Fibroblast of lung (primary cell): ENCODE data around the gene GP1BB. TPM values are rescaled to one million over a fixed set of nuclear protein-coding genes. Genes with fewer than 3 reads are reported as not detected.

Experiments used
- DNase-seq, 2 donors: peaks; one replicate each; pipeline versions ENCODE4 v3.0.0 to v3.0.0-alpha.2; 2010; ENCODE audit warnings: low read depth in 2 of 2
- H2AFZ ChIP-seq: 2 replicates; pipeline ENCODE4 v1.5.1; 2012; ENCODE audit warnings: low read length, control low read depth, inconsistent platforms
- H3K27ac ChIP-seq: 2 replicates; pipeline ENCODE4 v1.5.1; 2011; ENCODE audit warnings: low read length, control low read depth; ENCODE audit not compliant: insufficient read depth
- H3K27me3 ChIP-seq: 2 replicates; pipeline ENCODE4 v1.5.1; 2011; ENCODE audit warnings: mild to moderate bottlenecking, low read length; ENCODE audit not compliant: control insufficient read depth, insufficient read depth
- H3K36me3 ChIP-seq: 2 replicates; pipeline ENCODE4 v1.5.1; 2011; ENCODE audit warnings: low read length; ENCODE audit not compliant: control insufficient read depth, insufficient read depth
- H3K4me1 ChIP-seq: 2 replicates; pipeline ENCODE4 v1.5.1; 2011; ENCODE audit warnings: low read length; ENCODE audit not compliant: control insufficient read depth, insufficient read depth; ENCODE audit errors: extremely low read depth
- H3K4me2 ChIP-seq: 2 replicates; pipeline ENCODE4 v1.5.1; 2011; ENCODE audit warnings: low read length, control low read depth; ENCODE audit not compliant: insufficient read depth; ENCODE audit errors: extremely low read depth
- H3K4me3 ChIP-seq, 4 experiments: fragments of 200-600 bp in 1 of 4; sonication (generic) in 1 of 4; replicated peaks in 1 of 4; 2 replicates each; pipeline ENCODE4 v1.5.1; 2011 to 2016; ENCODE audit warnings: low read length in 4 of 4, low read depth in 3 of 4, mild to moderate bottlenecking in 3 of 4, control low read depth in 2 of 4, inconsistent platforms in 1 of 4, mixed read lengths in 1 of 4; ENCODE audit not compliant: insufficient read depth in 1 of 4; ENCODE audit errors: control extremely low read depth in 1 of 4
- H3K79me2 ChIP-seq: 2 replicates; pipeline ENCODE4 v1.5.1; 2012; ENCODE audit warnings: mild to moderate bottlenecking, low read length, inconsistent platforms; ENCODE audit not compliant: control insufficient read depth, insufficient read depth
- H3K9ac ChIP-seq: 2 replicates; pipeline ENCODE4 v1.5.1; 2011; ENCODE audit warnings: mild to moderate bottlenecking, low read length, control low read depth; ENCODE audit not compliant: insufficient read depth
- H3K9me3 ChIP-seq: 2 replicates; pipeline ENCODE4 v1.5.1; 2012; ENCODE audit warnings: low read depth, low read length; ENCODE audit not compliant: control insufficient read depth, insufficient read depth
- H4K20me1 ChIP-seq: 2 replicates; pipeline ENCODE4 v1.5.1; 2011; ENCODE audit warnings: low read length; ENCODE audit not compliant: control insufficient read depth, insufficient read depth; ENCODE audit errors: extremely low read depth
- EZH2 ChIP-seq: IDR thresholded peaks from 2 replicates; pipeline ENCODE4 v1.5.1; 2012; ENCODE audit warnings: low read length, control low read depth, mild to moderate bottlenecking; ENCODE audit errors: missing control alignments
- polyA plus RNA-seq, 2 donors: library from polyadenylated mRNA; depleted of rRNA in 1 of 2; stranded (reverse) in 1 of 2; unstranded in 1 of 2; fragments of >200 nt; gene quantifications; 2 replicates each; pipeline ENCODE4 v1.2.1, GENCODE V29; 2011 to 2012; ENCODE audit warnings: missing spikeins in 1 of 2
- total RNA-seq: library from RNA; depleted of rRNA; stranded (reverse); fragments of >200 nt; gene quantifications from 2 replicates; pipeline ENCODE4 v1.2.1, GENCODE V29; 2014
- TF ChIP-seq, protein P1 (sequence below), 2 donors: IDR thresholded peaks in 1 of 2; conservative IDR thresholded peaks in 1 of 2; 1 replicate in 1 of 2; 2 replicates in 1 of 2; pipeline ENCODE4 v1.5.1; 2011 to 2012; ENCODE audit warnings: low read length in 2 of 2, control low read depth in 1 of 2, inconsistent platforms in 1 of 2, low read depth in 1 of 2, mild to moderate bottlenecking in 1 of 2

Gene GP1BB
- total and polyA plus RNA-seq, 2 donors (not counting 1 experiment from before 2014, with no cell fraction given) = 0.50 to 1.8 TPM

DNA sequence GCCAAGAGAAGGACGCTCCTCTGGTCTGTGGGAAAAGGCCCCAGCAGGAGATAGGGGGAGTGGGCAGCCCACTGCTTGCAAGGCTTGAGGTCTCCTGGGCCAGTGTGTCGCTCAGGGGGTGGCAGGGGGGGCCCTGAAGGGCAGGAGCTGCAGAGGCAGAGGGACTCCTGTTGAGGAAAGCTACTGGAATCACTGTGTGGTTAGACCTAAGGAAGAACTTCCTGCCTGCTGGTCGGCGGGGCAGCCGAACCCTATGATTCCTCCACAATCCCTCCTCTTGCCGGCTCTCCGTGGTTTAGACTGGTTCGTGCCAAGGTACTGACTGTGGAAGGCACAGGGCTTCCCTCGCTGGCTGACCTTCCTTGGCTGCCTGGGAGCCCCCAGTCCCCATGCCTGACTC lies 6.2 kb downstream of the GP1BB start:
- H3K27me3 ChIP-seq = no peaks in the 10 kb centered on the region
- no peak overlapping the region for H3K27ac ChIP-seq
- H3K9me3 ChIP-seq = no peaks in the 10 kb centered on the region
- no peak overlapping the region for H3K4me2 ChIP-seq
- no peak overlapping the region for H2AFZ ChIP-seq
- H3K79me2 ChIP-seq = no peaks in the 10 kb centered on the region
- DNase-seq = no peak
- H4K20me1 ChIP-seq = no peaks in the 10 kb centered on the region
- no peaks in the 10 kb centered on the region for H3K4me1 ChIP-seq
- no peak overlapping the region for H3K9ac ChIP-seq
- H3K36me3 ChIP-seq = no peaks in the 10 kb centered on the region
- no peak overlapping the region for H3K4me3 ChIP-seq
- TF ChIP-seq EZH2 = no peak
- TF ChIP-seq, protein P1, sequence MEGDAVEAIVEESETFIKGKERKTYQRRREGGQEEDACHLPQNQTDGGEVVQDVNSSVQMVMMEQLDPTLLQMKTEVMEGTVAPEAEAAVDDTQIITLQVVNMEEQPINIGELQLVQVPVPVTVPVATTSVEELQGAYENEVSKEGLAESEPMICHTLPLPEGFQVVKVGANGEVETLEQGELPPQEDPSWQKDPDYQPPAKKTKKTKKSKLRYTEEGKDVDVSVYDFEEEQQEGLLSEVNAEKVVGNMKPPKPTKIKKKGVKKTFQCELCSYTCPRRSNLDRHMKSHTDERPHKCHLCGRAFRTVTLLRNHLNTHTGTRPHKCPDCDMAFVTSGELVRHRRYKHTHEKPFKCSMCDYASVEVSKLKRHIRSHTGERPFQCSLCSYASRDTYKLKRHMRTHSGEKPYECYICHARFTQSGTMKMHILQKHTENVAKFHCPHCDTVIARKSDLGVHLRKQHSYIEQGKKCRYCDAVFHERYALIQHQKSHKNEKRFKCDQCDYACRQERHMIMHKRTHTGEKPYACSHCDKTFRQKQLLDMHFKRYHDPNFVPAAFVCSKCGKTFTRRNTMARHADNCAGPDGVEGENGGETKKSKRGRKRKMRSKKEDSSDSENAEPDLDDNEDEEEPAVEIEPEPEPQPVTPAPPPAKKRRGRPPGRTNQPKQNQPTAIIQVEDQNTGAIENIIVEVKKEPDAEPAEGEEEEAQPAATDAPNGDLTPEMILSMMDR (conservative IDR thresholded peaks at IDR 0.05 in 1 of 2, IDR thresholded peaks at IDR 0.05 in 1 of 2; ENCODE audit: low read depth in 1 of 2, low read length in 2 of 2) = no peak

DNA sequence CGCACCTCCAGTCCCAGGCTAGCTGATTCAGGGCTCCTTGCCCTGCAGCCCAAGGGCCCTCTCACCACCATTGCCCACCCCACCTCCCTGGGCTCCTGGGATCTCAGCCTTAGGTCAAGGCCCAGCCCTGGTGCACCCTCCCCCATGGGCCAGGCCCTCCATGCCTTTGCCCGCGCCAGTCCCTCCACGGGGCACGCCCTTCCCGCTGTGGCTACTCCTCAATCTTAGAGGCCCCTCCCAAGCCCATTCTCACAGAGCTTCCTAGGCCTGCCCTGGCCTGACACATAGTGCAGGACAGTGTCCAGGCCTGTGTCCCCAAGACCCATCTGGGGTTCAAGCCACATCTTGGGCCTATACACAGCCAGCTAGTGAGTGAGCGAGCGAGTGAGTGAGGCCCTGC lies 6.9 kb downstream of the GP1BB start:
- Histone ChIP-seq H3K79me2 (no peaks in the 10 kb centered on the region), H4K20me1 (no peaks in the 10 kb centered on the region), H3K4me1 (no peaks in the 10 kb centered on the region), H3K4me2 (no peak overlapping the region), H2AFZ (peak overlapping the region; percentile 77), H3K27me3 (no peaks in the 10 kb centered on the region), H3K9me3 (no peaks in the 10 kb centered on the region), H3K4me3 (no peak overlapping the region), H3K9ac (no peak overlapping the region), H3K36me3 (no peaks in the 10 kb centered on the region), H3K27ac (no peak overlapping the region)
- TF ChIP-seq EZH2 = no peak
- TF ChIP-seq, protein P1 (conservative IDR thresholded peaks at IDR 0.05 in 1 of 2, IDR thresholded peaks at IDR 0.05 in 1 of 2; ENCODE audit: low read depth in 1 of 2, low read length in 2 of 2) = no peak
- no peak for DNase-seq

DNA sequence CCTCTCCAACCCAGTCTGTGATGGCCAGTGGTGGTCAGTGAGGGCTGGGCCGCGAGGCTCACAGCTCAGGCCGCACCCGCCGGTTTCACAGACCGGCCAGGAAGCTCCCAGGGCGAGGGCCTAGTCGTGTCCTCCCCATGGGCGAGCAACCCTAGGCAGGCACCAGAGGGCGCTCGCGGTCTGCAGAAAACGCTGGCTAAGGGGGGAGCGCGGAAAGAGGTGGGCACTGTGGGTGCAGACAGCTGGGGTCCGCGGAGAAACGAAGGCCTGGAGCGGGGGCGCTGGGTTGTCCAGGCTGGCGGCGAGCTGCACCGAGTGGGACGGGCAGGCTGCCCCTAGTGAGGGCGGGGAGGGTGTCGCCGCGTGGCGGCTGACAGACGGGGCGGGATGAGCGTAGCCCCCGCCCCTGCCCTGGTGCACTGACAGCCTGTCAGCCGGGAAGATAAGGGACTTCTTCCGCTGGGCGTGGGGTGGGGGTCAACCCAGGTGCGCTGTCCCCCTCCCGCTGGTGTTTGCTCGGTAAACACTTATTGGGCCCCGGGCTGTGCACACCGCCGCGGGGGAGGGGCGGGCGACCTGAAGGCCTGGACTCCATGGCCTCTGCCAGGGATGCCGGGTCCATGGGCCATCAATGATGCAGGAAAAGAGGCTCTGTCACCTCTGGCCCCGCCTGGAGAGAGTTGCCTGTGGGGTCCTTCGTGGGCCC lies 7.5 kb downstream of the GP1BB start:
- Histone ChIP-seq H3K9ac (no peak overlapping the region), H3K36me3 (no peaks in the 10 kb centered on the region), H3K4me2 (peak overlapping the region; percentile 78), H3K4me3 (peak overlapping the region; percentile 7 to 48 (median 35)), H3K27me3 (no peaks in the 10 kb centered on the region), H4K20me1 (no peaks in the 10 kb centered on the region), H3K27ac (no peak overlapping the region), H3K4me1 (no peaks in the 10 kb centered on the region), H3K79me2 (no peaks in the 10 kb centered on the region), H3K9me3 (no peaks in the 10 kb centered on the region), H2AFZ (peak overlapping the region; percentile 77)
- peak; percentile 58 to 69 for DNase-seq
- no peak for TF ChIP-seq EZH2
- TF ChIP-seq, protein P1 (conservative IDR thresholded peaks at IDR 0.05 in 1 of 2, IDR thresholded peaks at IDR 0.05 in 1 of 2; ENCODE audit: low read depth in 1 of 2, low read length in 2 of 2) = peak; percentile 82 to 94
